ENCODE results near the gene DOCK6.
A peak's percentile ranks its signal among the peaks of the same experiment; 100 is the strongest.
"Not testable (repeated sequence)": the region's sequence is repeated elsewhere in the genome, so short reads cannot be mapped to it uniquely, and the experiment has no call there.

The DOCK6 gene

DNA sequence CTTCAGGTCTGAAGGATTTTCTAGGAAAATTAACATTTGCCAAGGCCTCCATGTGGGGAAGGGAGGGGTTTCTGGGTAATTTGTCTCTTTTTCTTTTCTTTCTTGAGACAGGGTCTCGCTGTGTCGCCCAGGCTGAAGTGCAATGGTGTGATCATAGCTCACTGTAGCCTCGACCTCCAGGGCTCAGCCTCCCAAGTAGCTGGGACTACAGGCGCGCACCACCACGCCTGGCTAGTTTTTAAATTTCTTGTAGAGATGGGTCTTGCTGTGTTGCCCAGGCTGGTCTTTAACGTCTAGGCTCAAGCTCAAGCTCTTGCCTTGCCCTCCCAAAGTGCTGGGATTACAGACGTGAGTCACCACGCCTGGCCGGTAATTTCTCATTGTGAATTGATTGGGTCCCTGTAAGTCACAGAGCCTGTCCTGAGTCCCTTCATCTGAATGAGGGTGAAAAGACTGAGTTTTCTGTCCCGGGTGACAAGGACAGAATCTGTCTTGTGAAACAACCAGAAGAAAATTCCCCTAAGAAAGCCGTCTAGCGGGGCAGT lies 96.8 kb downstream of the DOCK6 start:
- no peak overlapping the region for H3K4me3 ChIP-seq (ENCODE audit: low read depth, low read length)
- no peak for TF ChIP-seq CTCF (IDR thresholded peaks at IDR 0.05; ENCODE audit: borderline replicate concordance, insufficient read depth, low read depth, low read length)

DNA sequence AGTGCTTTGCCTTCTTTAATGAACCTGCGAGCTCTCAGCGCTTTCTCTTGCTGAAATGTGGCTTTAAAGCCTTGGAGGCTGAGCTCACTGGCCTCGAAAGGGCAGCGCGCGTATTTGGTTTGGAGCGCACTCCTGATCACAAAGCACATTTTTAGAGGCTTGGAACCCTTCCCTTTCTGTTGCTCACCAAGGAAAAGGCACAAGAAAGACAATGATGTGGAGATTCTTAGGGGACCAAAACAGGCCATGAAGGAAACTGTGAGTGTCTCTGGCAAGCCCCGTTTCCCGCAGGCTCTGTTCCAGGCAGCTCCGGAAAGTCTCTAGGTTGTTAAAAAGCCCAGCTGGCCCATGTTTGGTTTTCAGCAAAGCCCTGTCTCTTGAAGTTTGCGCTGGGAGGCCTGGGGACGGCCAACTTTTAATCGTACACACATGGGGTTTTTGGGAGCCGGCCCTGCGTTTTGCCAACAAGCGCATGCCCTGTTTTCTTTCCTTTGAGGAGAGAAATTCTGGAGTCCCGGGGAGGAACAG lies 97.4 kb downstream of the DOCK6 start:
- TF ChIP-seq CTCF (IDR thresholded peaks at IDR 0.05; ENCODE audit: borderline replicate concordance, insufficient read depth, low read depth, low read length): no peak
- H3K4me3 ChIP-seq (ENCODE audit: low read depth, low read length): no peak overlapping the region

DNA sequence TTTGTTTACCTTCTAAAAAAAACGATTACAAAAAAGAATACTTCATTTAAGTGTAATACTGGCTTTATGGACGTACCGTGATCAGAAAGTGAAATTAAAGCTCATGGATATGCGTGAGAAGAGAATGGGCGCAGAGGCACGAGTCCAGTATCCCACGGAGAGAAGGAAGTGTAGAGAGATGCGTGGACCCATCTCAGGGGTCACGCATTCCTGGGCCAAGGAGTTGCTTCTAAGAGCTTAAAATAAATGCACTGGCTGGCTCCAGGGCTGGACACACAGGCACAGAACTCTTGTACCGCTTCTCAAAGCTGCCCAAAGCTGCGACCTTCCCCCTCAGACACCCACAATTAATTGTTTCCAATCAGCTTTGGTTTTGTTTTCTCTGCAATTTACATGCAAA lies 98.0 kb downstream of the DOCK6 start:
- no peak overlapping the region for H3K4me3 ChIP-seq (ENCODE audit: low read depth, low read length)
- TF ChIP-seq CTCF (IDR thresholded peaks at IDR 0.05; ENCODE audit: borderline replicate concordance, insufficient read depth, low read depth, low read length): no peak

- not testable (repeated sequence) for H3K4me3 ChIP-seq (ENCODE audit: low read depth, low read length)
Observed at GRCh38 chr19:11160440-11160768, 101.9 kb downstream of the DOCK6 start.

GRCh38 chr19:11159598-11160439 lies 102.5 kb downstream of the DOCK6 start:
- TF ChIP-seq CTCF (IDR thresholded peaks at IDR 0.05; ENCODE audit: borderline replicate concordance, insufficient read depth, low read depth, low read length): no peak
- H3K4me3 ChIP-seq (ENCODE audit: low read depth, low read length): no peak overlapping the region

DNA sequence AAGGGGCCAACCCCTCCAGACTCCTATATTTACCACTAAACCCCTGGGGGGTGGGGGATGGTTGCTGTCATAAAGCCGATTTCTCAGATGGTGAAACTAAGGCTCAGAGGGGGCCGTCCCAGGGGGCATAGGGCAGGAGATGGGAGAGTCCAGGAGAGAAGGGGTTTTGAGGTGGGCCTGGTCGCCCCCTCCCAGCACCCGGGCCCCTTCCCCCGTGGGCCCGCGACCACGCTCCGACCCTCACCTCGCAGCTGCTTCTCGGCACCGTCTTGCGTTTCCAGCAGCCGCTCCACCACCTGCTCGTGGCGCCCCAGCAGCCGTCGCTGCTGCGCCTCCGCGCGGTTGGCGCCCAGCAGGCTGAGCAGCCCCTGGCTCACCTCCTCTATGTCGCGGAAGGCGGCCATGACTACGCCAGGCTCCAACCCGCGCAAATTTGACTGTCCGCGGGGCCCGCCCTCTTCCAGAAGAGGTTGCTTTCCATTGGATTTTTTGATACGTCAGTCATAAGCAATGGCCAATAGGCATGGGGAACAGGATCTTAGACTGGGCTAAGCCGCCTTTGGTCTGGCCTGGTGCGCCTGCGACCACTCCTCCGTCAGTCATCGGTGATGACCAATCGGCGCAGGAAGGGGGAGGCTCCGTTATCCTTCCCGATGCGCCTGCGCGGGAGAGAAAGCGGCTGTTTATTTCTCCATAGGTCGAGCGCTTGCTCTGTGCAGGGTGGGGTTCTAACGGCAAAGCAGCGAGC lies 106.8 kb downstream of the DOCK6 start, which contains the start of gene SPC24:
TSS of gene SPC24 (minus strand) at position 410 of the 748 bp plus-strand sequence. CDS start at position 404, 6 bp downstream.
- no peak for TF ChIP-seq CTCF (IDR thresholded peaks at IDR 0.05; ENCODE audit: borderline replicate concordance, insufficient read depth, low read depth, low read length)

DNA sequence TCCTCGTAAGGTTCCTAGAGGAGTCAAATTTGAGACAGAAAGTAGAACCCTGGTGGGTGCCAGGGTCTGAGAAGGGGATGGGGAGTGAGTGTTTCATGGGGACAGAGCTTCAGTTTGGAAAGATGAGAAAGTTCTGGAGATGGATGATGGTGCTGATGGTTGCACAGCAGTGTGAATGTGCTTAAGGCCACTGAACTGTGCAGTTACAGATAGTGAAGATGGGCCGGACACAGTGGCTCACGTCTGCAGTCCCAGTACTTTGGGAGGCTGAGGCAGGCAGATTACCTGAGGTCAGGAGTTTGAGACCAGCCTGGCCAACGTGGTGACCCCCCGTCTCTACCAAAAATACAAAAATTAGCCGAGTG lies 107.7 kb downstream of the DOCK6 start:
- no peak for TF ChIP-seq CTCF (IDR thresholded peaks at IDR 0.05; ENCODE audit: borderline replicate concordance, insufficient read depth, low read depth, low read length)

More for the DNA sequence above, 106.8 kb downstream of the DOCK6 start, which contains the start of gene SPC24:
- H3K4me3 ChIP-seq (ENCODE audit: low read depth, low read length): peak within 1 kb of the TSS; percentile 80

More for the DNA sequence above, 107.7 kb downstream of the DOCK6 start:
- peak overlapping the region; percentile 80 for H3K4me3 ChIP-seq (ENCODE audit: low read depth, low read length)
